K562 (cell line): Measurements from ENCODE around the gene TYMP.

Experiments
- CTCF ChIP-seq, 3 experiments: IDR thresholded peaks in 2 of 3; conservative IDR thresholded peaks in 1 of 3; 2 replicates each; pipeline ENCODE4 v1.5.1; 2011 to 2012; ENCODE audit warnings: low read length in 3 of 3, mild to moderate bottlenecking in 3 of 3, control low read depth in 2 of 3, improper control_type of control experiment in 1 of 3, inconsistent platforms in 1 of 3, low read depth in 1 of 3, mixed read lengths in 1 of 3, moderate library complexity in 1 of 3; ENCODE audit not compliant: insufficient read depth in 2 of 3
- EZH2 ChIP-seq: IDR thresholded peaks from 2 replicates; pipeline ENCODE4 v1.6.1; 2012; ENCODE audit warnings: low read depth, mild to moderate bottlenecking, inconsistent platforms, low read length, borderline replicate concordance
- HOXB6 ChIP-seq: fragments of 250-450 bp; sonication (Bioruptor Pico); IDR thresholded peaks from 2 replicates; pipeline ENCODE4 v1.5.1; 2022; ENCODE audit warnings: mild to moderate bottlenecking, borderline replicate concordance
- MAFF ChIP-seq: IDR thresholded peaks from 2 replicates; pipeline ENCODE4 v1.6.1; 2012; ENCODE audit warnings: low read length, improper control_type of control experiment
- SP2 ChIP-seq: IDR thresholded peaks from 2 replicates; pipeline ENCODE4 v1.6.1; 2011; ENCODE audit warnings: mild to moderate bottlenecking, low read depth, low read length, moderate library complexity; ENCODE audit not compliant: poor library complexity, severe bottlenecking; ENCODE audit errors: extremely low read depth
- ZNF232 ChIP-seq: sonication (generic); formaldehyde crosslinking; IDR thresholded peaks from 2 replicates; pipeline ENCODE4 v1.8.0; 2022; ENCODE audit warnings: mild to moderate bottlenecking, missing genetic modification reagents
- ZNF347 ChIP-seq: fragments of 450-650 bp; formaldehyde crosslinking; IDR thresholded peaks from 2 replicates; pipeline ENCODE4 v1.4.0; 2020; ENCODE audit warnings: low read depth, mild to moderate bottlenecking, moderate library complexity

GRCh38 chr22:50547263-50547985 is 17.6 kb upstream of the TYMP start:
- TF ChIP-seq EZH2 (no peak), SP2 (no peak), CTCF (IDR thresholded peaks at IDR 0.05 in 2 of 3, conservative IDR thresholded peaks at IDR 0.05 in 1 of 3; ENCODE audit: insufficient read depth in 2 of 3, low read depth in 1 of 3, low read length in 3 of 3) (no peak), HOXB6 (CRISPR knock-in tag) (no peak), MAFF (no peak), ZNF232 (no peak), ZNF347 (no peak)
